ENCODE data around the gene TRIM41.
"Not testable (repeated sequence)": the region's sequence is repeated elsewhere in the genome, so short reads cannot be mapped to it uniquely, and the experiment has no call there.

Gene TRIM41

DNA sequence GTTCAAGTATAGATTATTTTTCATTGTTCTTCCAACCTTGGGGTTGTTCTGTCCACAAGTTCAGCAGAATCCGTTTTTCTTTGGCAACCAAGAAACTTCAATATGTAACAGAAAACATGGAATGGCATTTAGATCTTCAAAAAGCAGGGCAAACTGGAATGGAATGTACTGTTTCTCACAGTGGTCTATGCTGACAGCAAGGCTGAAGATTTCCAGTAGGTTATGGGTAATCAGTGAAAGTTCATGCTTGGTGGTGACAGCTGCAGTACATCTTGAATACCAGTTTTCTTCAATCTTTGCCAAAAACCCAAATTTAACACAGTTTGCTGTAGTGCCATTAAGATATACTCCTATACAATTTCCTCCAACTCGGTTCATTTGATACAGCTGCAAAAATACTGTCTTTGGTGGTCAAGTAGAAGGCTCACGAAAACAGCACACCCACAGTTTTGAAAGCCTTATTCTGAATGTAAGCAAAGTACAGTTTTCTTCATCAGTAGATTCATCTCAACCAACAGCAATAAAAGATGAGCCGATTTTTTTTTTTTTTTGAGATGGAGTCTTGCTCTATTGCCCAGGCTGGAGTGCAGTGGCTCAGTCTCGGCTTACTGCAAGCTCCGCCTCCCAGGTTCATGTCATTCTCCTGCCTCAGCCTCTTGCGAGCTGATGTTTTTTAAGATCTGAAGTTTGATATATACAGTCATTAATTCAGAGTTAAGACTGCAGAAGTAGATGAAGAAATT, 32.9 kb downstream of the TRIM41 start:
- DNase-seq (ENCODE audit: low spot score): no peak

DNA sequence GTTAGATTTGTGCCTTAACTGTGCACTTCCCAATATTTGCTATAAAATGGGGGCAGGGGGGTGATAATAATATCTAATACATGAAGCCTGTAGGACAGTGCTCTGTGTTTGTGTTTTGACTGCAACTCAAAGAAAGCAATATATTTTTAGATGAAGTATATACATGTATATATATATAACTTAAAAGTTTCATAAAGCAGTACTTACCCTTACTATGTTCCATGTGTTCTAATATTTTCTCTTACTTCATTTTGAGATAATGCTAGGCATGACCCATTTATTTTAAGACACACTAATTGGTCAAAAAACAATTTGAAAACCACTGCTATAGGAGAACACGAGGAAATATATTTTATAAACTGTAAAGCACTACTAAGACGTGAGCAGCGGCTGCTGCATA, 35.5 kb downstream of the TRIM41 start:
- no peak for DNase-seq (ENCODE audit: low spot score)

DNA sequence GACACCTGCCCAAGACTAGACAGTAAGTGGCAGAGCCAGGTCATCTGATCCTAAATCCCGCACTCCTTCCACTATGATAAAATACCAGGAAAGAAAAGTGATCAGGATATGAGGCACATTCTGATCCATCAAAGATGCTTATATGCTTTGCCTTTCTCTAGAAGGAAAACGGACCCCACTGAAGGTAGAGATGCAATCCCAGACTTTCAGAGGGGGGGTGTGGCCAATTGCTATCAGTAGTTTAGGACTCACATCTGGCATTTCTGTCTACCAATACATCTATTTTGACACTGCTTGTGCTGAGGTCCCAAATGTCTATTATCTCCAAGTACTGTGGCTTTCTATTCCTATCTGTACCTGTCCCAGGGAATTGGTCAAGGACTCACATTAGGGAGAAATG, 36.2 kb downstream of the TRIM41 start:
- DNase-seq (ENCODE audit: low spot score): no peak

DNA sequence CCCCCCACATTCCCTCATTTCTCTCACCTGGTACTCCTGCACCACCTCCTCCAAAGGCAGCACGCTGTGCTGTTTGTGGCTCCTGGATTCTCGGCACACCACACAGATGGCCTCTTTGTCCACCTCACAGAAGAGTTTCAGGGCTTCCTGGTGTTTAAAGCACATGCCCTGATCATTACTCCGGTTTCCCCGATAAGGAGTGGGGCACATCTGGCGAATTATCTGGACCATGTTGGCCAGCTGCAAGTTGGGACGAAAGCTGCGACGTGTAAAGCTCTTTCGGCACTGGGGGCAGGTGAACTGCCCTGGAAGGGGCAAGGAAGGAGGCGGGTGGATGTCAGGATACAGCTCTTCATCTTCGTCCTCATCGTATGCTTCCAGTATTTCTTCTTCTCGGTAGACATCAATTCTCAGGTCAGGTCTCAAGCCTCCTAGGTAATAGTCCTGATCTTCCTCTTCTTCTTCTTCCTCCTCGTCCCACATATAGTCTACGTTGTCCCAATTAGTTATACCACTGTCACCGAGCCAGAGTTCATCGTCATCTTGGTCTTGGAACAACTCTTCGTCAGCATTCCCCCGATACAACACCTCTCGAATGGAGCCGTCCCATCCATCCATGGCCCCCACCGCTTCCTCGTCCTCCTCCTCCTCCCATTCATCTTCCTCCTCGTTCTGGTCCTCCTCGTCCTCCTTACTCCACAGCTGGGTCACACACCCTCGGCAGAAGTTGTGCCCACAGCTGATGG, 37.1 kb downstream of the TRIM41 start:
- DNase-seq (ENCODE audit: low spot score): no peak

DNA sequence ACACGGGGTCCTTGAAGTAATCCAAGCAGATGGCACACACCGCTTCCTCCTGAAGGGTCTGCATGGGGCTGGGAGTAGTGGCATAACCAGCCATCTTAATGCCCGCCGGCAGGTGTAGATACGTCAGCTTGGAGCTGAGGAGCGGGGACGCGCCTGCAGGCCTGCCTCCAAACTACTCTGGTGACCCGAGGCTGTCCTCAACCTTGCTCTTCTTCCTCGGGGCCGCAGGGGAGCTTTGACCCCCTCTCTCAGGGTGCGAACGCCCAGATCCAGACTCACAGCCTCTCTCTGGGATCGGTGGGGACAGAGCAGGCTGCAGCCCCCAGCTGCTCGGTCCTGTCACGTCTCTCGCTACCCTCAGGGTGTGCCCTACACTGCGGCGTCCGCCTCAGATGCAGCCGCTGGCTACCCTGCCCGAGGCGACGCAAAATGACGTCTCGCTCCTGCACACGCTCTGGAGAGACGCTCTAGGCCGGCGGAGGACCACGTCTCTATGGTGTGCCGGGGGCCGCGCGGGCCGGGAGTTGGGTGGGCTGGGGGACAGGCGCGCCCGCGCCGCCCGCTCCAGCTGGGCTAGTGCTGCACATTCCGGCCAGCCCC, 37.7 kb downstream of the TRIM41 start, which contains the start of gene TRIM52:
TSS of gene TRIM52 (minus strand) at position 424 of the 600 bp plus-strand sequence. CDS start at position 94, 330 bp downstream.
- peak; percentile 90 for DNase-seq (ENCODE audit: low spot score)

DNA sequence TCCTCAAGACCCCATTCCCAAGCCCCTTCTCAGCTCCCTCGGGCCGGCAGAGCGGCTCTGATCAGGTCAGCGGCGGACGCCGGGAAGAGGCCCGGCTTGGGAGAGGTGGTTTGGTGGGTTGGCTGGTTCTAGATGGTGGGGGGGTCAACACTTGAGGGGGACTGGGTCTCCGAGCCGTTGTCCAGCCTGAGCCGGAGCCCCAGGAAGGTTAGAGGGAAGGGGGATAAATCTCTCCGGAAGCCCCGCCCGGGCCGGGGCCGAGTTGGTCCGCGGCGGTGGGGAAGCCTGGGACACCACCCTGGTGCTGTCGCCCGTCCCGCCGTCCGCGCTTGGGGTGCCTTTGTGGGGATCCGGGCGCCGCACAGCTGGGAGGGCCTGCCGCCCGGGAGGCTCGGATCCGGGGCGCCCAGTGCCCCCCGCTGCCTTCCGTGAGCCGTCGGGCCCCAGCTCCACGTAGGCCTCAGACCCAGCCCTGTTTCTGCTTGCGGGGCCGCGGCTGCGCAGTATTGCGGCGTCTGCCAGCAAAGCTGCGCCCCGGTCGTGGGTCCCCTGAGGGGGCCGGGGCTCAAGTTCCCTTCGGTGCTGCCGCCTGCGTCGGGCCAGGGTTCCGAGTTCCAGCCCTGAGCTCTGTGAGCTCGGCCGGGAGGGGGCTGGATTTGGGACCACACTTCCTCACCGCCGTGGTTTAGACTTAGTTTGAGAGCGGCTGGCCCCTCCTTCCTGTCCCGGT, 38.4 kb downstream of the TRIM41 start:
- DNase-seq (ENCODE audit: low spot score): peak; percentile 70

DNA sequence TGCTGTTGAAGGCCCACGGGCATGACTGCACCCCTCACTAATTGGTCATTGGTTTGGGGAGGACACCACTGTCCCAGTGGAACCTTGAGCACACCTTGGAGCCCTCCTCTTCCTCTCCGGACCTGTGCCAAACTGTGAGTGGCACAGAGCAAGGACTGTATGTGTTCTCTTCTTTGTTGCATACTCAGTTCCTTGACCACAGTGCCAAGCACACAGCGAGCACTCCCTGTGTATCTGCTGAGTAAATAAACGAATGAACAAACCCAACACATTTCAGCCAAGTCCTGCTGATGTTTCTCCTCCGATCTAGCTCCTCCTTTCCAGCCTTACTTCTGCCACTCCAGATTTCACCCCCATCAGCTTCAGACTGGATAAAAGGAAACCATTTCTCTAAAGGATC, 40.6 kb downstream of the TRIM41 start:
- no peak for DNase-seq (ENCODE audit: low spot score)

DNA sequence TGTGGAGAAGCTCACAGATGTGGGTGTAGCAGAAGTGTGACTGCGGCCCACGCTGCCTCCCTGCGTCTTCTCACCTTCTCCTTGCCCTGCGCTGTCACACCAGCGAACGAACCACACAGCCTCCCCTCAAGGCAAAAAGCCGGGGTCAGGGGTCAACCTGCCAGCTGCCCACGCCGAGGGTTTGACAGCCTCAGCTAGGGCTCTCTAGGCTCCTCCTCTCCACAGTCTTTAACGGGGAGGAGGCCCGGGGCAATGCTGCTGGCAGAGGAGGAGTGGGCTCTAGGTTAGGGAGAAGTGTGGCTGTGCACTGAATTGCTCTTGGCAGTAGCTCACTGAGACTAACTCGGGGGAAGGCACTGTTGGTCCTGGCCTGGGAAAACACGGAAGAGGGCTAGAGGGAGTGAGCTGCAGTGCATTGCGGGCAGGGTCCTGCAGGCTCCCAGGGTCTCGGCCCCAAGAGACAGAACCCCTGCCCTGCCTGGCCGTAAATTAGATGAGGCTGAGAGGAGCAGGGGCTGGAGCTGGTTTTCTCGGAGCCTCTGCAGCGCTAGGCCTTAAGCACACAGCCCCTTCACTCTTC, 42.1 kb downstream of the TRIM41 start:
- DNase-seq (ENCODE audit: low spot score): no peak

DNA sequence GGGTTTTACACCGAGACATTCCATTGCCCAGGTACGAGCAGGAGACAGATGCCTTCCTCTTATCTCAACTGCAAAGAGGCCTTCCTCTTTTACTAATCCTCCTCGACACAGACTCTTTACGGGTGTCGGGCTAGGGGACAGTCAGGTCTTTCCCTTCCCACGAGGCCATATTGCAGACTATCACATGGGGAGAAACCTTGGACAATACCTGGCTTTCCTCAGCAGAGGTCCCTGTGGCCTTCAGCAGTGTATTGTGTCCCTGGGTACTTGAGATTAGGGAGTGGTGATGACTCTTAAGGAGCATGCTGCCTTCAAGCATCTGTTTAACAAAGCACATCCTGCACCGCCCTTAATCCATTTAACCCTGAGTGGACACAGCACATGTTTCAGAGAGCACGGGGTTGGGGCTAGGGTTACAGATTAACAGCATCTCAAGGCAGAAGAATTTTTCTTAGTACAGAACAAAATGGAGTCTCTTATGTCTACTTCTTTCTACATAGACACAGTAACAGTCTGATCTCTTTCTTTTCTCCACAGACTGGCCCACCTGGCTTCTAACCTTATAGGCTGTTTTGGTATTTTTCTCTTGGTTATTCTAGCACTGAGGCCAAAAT, 44.3 kb downstream of the TRIM41 start:
- not testable (repeated sequence) for DNase-seq (ENCODE audit: low spot score)

DNA sequence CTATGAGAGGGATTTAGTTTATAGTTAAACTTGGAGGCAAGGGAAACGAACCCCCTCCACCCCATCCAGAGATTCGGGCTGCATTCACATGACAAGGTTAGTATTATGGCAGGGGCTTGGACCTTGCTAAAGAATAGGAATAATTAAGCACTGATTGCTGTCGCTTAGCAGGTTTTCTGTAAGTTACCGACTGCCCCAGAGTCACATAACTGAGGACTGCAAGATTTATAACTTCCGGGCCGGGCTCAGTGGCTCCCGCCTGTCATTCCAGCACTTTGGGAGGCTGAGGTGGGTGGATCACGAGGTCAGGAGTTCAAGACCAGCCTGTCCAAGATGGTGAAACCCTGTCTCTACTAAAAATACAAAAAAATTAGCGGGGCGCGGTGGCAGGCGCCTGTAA, 44.8 kb downstream of the TRIM41 start:
- not testable (repeated sequence) for DNase-seq (ENCODE audit: low spot score)

DNA sequence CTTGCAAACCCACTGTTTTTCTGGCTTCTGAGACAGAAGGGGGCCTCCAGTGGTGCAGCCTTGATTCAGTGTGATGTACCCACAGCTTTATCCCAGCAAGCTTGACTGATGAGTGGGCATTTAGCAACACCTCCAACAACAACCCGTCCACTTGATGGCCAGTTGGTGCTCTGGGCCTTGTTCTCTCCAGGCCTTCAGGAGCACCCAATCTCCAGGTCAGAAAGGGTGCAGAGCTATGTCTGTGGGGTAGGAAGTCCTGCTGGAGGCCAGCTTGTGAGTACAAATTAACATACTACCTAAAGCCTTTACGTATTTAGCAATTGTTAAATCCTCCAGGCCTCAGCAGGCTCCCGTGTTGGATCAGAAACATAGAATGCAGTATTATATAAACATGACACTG, 48.0 kb downstream of the TRIM41 start:
- DNase-seq (ENCODE audit: low spot score): no peak

DNA sequence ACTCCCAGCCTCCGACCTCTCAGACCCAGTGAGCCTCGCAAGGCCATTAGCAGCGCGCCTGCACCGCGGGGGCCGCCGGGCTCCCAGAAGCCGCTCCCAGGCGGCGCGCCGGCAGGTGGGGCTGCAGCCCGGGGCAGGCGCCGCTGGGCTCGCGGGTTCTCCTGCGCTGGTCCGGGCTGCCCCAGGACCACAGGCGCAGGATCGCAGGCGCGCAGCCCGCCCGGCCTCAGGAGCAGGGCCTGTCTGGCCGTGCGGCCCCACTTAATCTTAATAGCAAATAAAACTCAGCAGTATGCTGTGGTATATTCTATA, 50.3 kb downstream of the TRIM41 start:
- not testable (repeated sequence) for DNase-seq (ENCODE audit: low spot score)

DNA sequence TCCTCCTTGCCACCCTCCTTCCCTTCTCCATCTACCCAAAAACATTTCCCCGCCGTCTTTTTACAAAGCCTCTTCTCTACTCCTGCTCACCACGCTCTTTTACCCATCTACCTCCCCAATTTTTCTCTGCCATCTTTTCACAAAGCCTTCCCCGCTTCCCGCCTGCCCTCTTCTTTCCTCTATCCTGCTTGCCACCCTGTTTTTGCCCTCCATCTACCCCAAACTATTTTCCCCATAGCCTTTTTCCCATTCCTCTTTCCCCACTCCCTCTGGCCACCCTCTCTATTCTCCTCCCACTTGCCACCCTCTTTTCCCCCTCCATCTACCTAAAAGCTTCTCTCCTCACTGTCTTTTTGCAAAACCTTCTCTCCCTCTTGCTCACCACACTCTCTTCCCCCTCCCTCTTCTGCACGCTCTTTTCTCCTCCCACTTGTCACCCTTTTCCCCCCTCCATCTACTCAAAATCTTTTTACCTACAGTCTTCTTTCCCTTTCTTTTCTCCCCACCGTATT, 57.2 kb downstream of the TRIM41 start:
- DNase-seq (ENCODE audit: low spot score): no peak

DNA sequence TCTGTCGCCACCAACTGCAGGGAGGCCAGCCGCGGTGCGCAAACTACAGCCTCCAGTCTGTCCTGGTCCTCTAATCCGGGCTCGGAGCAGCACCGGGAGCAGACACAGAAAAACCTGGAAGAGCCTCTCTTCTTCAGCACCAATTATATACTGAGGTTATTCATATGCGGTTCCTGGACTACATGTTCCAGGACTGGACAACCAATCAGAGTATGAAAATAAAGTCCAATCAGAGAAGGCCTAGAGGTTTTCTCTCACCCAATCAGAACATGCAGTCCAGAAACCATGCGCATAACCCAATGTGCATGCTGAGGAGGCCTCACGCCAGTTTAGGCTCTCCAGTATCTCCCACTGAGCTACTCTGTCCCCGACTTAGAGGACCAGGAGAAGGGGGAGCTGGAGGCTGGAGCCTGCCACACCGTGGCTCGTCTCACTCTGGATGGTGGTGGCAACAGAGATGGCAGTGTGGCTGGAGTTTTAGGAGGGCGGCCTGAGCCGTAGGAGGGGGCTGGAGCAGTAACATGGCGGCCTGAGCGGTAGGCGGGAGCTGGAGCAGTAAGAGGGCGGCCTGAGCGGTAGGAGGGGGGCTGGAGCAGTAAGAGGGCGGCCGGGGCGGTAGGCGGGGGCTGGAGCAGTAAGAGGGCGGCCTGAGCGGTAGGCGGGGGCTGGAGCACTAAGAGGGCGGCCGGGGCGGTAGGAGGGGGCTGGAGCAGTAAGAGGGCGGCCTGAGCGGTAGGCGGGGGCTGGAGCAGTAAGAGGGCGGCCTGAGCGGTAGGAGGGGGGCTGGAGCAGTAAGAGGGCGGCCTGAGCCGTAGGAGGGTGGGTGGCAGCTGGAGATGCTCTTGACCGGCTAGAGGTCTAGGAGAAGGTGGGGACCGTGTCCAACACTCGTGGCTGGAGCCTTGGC, 58.2 kb downstream of the TRIM41 start:
- DNase-seq (ENCODE audit: low spot score): no peak

DNA sequence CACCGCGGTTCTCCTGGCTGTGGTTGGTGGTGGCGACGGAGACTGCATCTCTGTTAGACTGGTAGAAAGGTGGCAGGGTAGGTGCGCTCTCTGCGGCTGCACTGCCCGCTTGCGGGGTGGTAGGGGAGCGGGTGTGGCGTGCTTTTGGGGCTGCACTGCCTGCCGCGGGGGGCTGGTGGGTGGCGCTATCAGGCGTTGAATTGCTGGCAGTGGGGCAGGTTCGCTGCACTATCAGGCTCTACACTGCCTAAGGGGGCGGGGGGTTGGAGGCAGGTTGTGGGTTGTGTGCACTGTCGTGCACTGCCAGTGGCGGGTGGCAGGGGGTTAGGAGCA, 58.9 kb downstream of the TRIM41 start:
- no peak for DNase-seq (ENCODE audit: low spot score)

DNA sequence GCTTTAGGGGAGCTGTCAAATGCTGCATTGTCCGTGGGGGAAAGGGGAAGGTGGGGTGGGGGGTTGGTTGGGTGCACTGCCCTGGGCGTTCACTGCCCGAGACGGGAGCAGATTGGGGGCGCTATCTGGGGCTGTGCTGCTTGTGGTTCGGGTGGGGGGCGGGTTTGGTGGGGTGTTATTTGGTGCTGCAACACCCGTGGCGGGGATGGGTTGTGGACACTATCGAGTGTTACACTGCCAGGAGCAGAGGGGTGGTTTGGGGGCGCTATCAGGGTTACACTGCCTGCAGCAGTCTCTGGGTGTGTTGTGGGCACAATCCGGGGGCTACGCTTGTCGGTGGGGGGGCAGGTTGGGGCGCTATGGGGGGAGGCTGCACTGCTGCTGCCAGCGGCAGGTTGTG, 59.3 kb downstream of the TRIM41 start:
- DNase-seq (ENCODE audit: low spot score): not testable (repeated sequence)

DNA sequence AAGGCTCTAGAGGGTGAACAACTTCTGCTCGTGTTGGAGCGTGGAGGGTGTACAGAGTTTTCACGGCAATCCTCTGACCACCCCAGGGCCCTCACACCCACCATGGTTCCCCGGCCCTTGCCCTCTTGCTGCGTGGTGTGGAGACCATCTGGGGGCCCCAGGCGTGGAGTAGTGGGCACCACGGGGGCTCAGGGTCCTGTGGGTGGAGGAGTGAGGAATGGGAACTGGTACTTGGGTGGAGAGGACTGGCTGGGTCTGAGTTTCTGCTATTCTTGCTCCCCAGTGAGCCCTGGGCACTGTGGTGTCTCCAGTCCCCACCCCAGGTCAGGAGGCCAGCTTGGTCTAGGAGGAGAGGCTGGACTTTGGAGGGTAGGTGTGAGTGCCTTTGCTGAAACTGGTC, 59.8 kb downstream of the TRIM41 start:
- DNase-seq (ENCODE audit: low spot score): no peak

DNA sequence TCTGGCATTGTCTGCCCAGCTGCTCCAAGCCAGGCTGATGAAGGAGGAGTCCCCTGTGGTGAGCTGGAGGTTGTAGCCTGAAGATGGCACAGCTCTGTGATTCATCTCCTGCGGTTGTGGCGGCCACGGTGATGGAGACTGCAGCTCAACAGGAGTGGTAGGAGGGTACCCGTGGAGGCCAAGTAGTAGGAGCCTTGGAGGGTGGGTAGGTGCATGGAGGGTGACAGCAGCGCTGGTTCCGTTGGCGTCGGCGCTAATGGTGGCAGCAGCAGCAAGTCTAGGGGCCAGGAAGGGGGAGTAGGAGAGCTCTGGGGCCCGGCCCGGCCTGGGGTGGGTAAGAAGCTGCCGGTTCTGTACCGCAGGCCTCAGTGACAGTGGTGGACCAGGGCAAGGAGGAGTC, 60.3 kb downstream of the TRIM41 start:
- no peak for DNase-seq (ENCODE audit: low spot score)

DNA sequence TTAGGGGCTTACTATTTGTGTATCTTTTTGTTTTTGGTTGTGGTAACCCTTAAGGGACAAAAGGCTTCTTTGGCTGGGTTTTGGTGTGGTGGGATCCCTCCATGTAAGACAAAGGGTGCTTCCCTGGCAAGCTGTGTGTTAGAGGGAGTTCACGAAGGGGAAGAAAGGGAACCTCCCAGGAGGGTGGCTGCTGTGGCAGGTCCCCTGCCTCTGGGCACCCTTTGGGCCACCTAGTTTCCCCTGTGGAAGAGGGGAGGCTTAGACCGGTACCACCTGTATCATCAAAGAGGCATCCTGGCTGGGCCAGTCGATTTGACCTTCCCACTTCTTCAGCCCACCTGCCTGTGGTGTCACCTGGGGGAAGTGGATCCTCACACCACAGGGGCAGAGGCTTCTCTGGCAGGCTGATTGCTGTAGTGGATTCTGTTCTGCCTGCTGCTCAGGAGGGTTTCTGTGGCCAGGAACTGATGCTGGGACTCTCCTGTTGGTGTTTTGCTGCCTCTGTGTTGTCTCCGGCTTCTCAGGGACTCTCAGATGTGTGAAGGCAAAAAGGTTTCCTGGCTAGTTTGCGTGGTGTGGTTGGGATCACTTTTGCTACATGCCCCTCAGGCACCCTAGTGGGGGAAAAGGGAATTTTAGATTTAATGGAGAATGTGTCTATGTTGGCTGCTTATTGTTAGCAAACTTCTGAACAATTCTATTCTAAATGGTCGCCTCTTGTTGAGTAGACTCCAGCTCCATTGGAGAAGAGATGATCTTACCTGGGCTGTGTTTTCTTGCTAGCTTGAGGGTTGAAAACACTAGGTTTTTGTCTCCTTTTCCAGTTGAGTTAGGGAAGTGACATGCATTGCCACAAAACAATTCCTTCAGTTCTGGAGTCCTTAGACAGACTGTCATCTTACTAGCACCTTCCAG, 61.0 kb downstream of the TRIM41 start:
- not testable (repeated sequence) for DNase-seq (ENCODE audit: low spot score)

All from putamen (tissue), 1 donor.